ENCODE data around the gene PARD6G.

- TF ChIP-seq CTCF (conservative IDR thresholded peaks at IDR 0.05; ENCODE audit: low read depth, low read length) (no peak), EZH2 (IDR thresholded peaks at IDR 0.05; ENCODE audit: low read length, unreplicated experiment) (no peak)
These were observed 42.0 kb downstream of the PARD6G start for GRCh38 chr18:80205294-80205693.

All from PC-3 (cell line).